ENCODE measurements around the gene NUP210.

NUP210 gene

GRCh38 chr3:13272831-13273603, 147.1 kb downstream of the NUP210 start:
- no peak for DNase-seq

GRCh38 chr3:13269711-13270378, 150.3 kb downstream of the NUP210 start:
- no peak for DNase-seq

GRCh38 chr3:13268961-13269441, 151.1 kb downstream of the NUP210 start:
- no peak for DNase-seq

GRCh38 chr3:13268120-13268519, 152.0 kb downstream of the NUP210 start:
- DNase-seq = no peak

- DNase-seq = no peak
Measured at GRCh38 chr3:13266651-13267362, 153.3 kb downstream of the NUP210 start.

Measured in NCI-H1930 (cell line).